ENCODE measurements around the gene ELMOD3. TPM values are rescaled to one million over a fixed set of nuclear protein-coding genes. Genes with fewer than 3 reads are reported as not detected.

The ELMOD3 gene
- total RNA-seq, 1 experiment from 2014 or later: 9.7 TPM

GRCh38 chr2:85428343-85428881, 73.8 kb downstream of the ELMOD3 start:
- Mint-ChIP-seq H3K9me3 (no peaks in the 10 kb centered on the region), H3K4me3 (no peak overlapping the region), H3K27ac (no peak overlapping the region), H3K36me3 (no peaks in the 10 kb centered on the region), H3K4me1 (peaks cover 44% of the 10 kb centered on the region), H3K27me3 (ENCODE audit: low read depth) (peaks cover 21% of the 10 kb centered on the region)
- no peak for ATAC-seq
- TF ChIP-seq NFYB (CRISPR knock-in tag; conservative IDR thresholded peaks at IDR 0.05; ENCODE audit: low read depth): no peak
- TF ChIP-seq AFF4 (CRISPR knock-in tag; IDR thresholded peaks at IDR 0.05; ENCODE audit: borderline replicate concordance): no peak
- TF ChIP-seq E2F5 (CRISPR knock-in tag; IDR thresholded peaks at IDR 0.05): no peak
- TF ChIP-seq MAX (CRISPR knock-in tag; IDR thresholded peaks at IDR 0.05): no peak
- no peak for TF ChIP-seq ZNF512 (CRISPR knock-in tag; IDR thresholded peaks at IDR 0.05; ENCODE audit: borderline replicate concordance)
- TF ChIP-seq STAT6 (CRISPR knock-in tag; conservative IDR thresholded peaks at IDR 0.05; ENCODE audit: low read depth): no peak
- TF ChIP-seq SMAD3 (CRISPR knock-in tag; IDR thresholded peaks at IDR 0.05; ENCODE audit: borderline replicate concordance): no peak
- TF ChIP-seq ATF3 (CRISPR knock-in tag; conservative IDR thresholded peaks at IDR 0.05): no peak
- TF ChIP-seq PRDM15 (CRISPR knock-in tag; IDR thresholded peaks at IDR 0.05): no peak
- no peak for TF ChIP-seq E2F4 (CRISPR knock-in tag; IDR thresholded peaks at IDR 0.05; ENCODE audit: borderline replicate concordance, low read depth)
- TF ChIP-seq ZBTB43 (CRISPR knock-in tag; IDR thresholded peaks at IDR 0.05): no peak
- TF ChIP-seq GABPB1 (CRISPR knock-in tag; IDR thresholded peaks at IDR 0.05): no peak
- no peak for TF ChIP-seq NR1H2 (CRISPR knock-in tag; IDR thresholded peaks at IDR 0.05)
- no peak for TF ChIP-seq HMGXB4 (CRISPR knock-in tag; IDR thresholded peaks at IDR 0.05)
- no peak for TF ChIP-seq ESRRA (CRISPR knock-in tag; IDR thresholded peaks at IDR 0.05; ENCODE audit: borderline replicate concordance)
- DNase-seq (ENCODE audit: low spot score): no peak
- POLR2A ChIA-PET: interaction anchor here (1.9 to 2.4 kb wide), 2 partner anchors 111 to 118 kb away, joined by 8 read pairs; partner anchors contain the start of gene MAT2A
- CTCF ChIA-PET: interaction anchor here (0.8 to 3.2 kb wide), 3 partner anchors 8 to 124 kb away, joined by 3 to 12 read pairs (median 10); no protein-coding TSS in a partner anchor
